HEK293 (cell line): Measurements from ENCODE around the gene CLK1.

Experiments used
- CTCF ChIA-PET: fragments of 350-600 bp; formaldehyde crosslinking; extraction: SDS; loops from one replicate; lab custom pipeline; 2021; ENCODE audit warnings: antibody characterized with exemption; lab: Yijun Ruan, JAX
- POLR2A ChIA-PET: fragments of 300-600 bp; formaldehyde crosslinking; extraction: SDS; loops from one replicate; lab custom pipeline; 2020; ENCODE audit warnings: antibody characterized with exemption, inconsistent platforms; lab: Yijun Ruan, JAX
- H3K27ac ChIP-seq: fragments of 200-500 bp; sonication (Bioruptor generic); 2 replicates; pipeline ENCODE4 v1.5.1; 2014; ENCODE audit warnings: low read depth, low read length, control low read depth, inconsistent platforms; ENCODE audit errors: extremely low read depth
- H3K36me3 ChIP-seq, 2 experiments: fragments of 200-500 bp in 1 of 2; sonication (Bioruptor generic) in 1 of 2; 1 replicate in 1 of 2; 2 replicates in 1 of 2; pipeline ENCODE4 v1.5.1; 2014 to 2017; ENCODE audit warnings: inconsistent platforms in 2 of 2, low read length in 2 of 2; ENCODE audit not compliant: control insufficient read depth in 2 of 2, insufficient read depth in 1 of 2
- H3K4me1 ChIP-seq: fragments of 200-500 bp; sonication (Bioruptor generic); 2 replicates; pipeline ENCODE4 v1.5.1; 2014; ENCODE audit warnings: mild to moderate bottlenecking, low read length, inconsistent platforms; ENCODE audit not compliant: control insufficient read depth, insufficient read depth
- H3K4me3 ChIP-seq: 2 replicates; pipeline ENCODE4 v1.5.1; 2011; ENCODE audit warnings: low read depth, mild to moderate bottlenecking, control low read depth, low read length, moderate library complexity
- H3K9me3 ChIP-seq: fragments of 200-500 bp; sonication (Bioruptor generic); 2 replicates; pipeline ENCODE4 v1.5.1; 2014; ENCODE audit warnings: low read depth, low read length, inconsistent platforms; ENCODE audit not compliant: control insufficient read depth, insufficient read depth
- EGR2 ChIP-seq: fragments of 450-650 bp; formaldehyde crosslinking; IDR thresholded peaks from 2 replicates; pipeline ENCODE4 v1.5.1; 2016; ENCODE audit warnings: low read depth, missing biosample characterization, missing genetic modification characterization
- GLIS2 ChIP-seq: fragments of 450-650 bp; formaldehyde crosslinking; IDR thresholded peaks from 2 replicates; pipeline ENCODE4 v1.5.1; 2016; ENCODE audit warnings: missing biosample characterization, missing genetic modification characterization
- KLF1 ChIP-seq: fragments of 450-650 bp; formaldehyde crosslinking; IDR thresholded peaks from 2 replicates; pipeline ENCODE4 v1.5.1; 2016; ENCODE audit warnings: missing biosample characterization, missing genetic modification characterization
- KLF17 ChIP-seq: fragments of 450-650 bp; formaldehyde crosslinking; IDR thresholded peaks from 2 replicates; pipeline ENCODE4 v1.5.1; 2016; ENCODE audit warnings: missing biosample characterization, missing genetic modification characterization
- PATZ1 ChIP-seq: fragments of 450-650 bp; formaldehyde crosslinking; IDR thresholded peaks from 2 replicates; pipeline ENCODE4 v1.5.1; 2016; ENCODE audit warnings: missing biosample characterization, missing genetic modification characterization
- RBAK ChIP-seq: fragments of 450-650 bp; formaldehyde crosslinking; IDR thresholded peaks from 2 replicates; pipeline ENCODE4 v1.5.1; 2016; ENCODE audit warnings: missing biosample characterization, missing genetic modification characterization
- SP2 ChIP-seq: fragments of 450-650 bp; formaldehyde crosslinking; IDR thresholded peaks from 2 replicates; pipeline ENCODE4 v1.5.1; 2016; ENCODE audit warnings: missing biosample characterization, missing genetic modification characterization
- ZBTB11 ChIP-seq: fragments of 450-650 bp; formaldehyde crosslinking; conservative IDR thresholded peaks from 2 replicates; pipeline ENCODE4 v1.5.1; 2016; ENCODE audit warnings: low read depth, missing biosample characterization, missing genetic modification characterization
- ZBTB8A ChIP-seq: fragments of 450-650 bp; formaldehyde crosslinking; IDR thresholded peaks from 2 replicates; pipeline ENCODE4 v1.5.1; 2016; ENCODE audit warnings: missing biosample characterization, missing genetic modification characterization
- ZNF362 ChIP-seq: fragments of 450-650 bp; formaldehyde crosslinking; IDR thresholded peaks from 2 replicates; pipeline ENCODE4 v1.5.1; 2016; ENCODE audit warnings: missing biosample characterization, missing genetic modification characterization
- ZNF423 ChIP-seq: fragments of 450-650 bp; formaldehyde crosslinking; IDR thresholded peaks from 2 replicates; pipeline ENCODE4 v1.5.1; 2016; ENCODE audit warnings: missing biosample characterization, missing genetic modification characterization
- ZNF585B ChIP-seq: fragments of 450-650 bp; formaldehyde crosslinking; IDR thresholded peaks from 2 replicates; pipeline ENCODE4 v1.5.1; 2016; ENCODE audit warnings: missing biosample characterization, missing genetic modification characterization
- ZNF639 ChIP-seq: fragments of 450-650 bp; formaldehyde crosslinking; IDR thresholded peaks from 2 replicates; pipeline ENCODE4 v1.5.1; 2016; ENCODE audit warnings: missing biosample characterization, missing genetic modification characterization
- ZNF677 ChIP-seq: fragments of 450-650 bp; IDR thresholded peaks from 2 replicates; pipeline ENCODE4 v1.5.0; 2018; ENCODE audit warnings: missing biosample characterization, mild to moderate bottlenecking, missing genetic modification characterization, moderate library complexity
- ZNF76 ChIP-seq: fragments of 450-650 bp; formaldehyde crosslinking; IDR thresholded peaks from 2 replicates; pipeline ENCODE4; 2016; ENCODE audit warnings: low read depth, missing biosample characterization, missing genetic modification characterization, borderline replicate concordance
- ZNF785 ChIP-seq: fragments of 450-650 bp; formaldehyde crosslinking; IDR thresholded peaks from 2 replicates; pipeline ENCODE4 v1.5.1; 2016; ENCODE audit warnings: missing biosample characterization, missing genetic modification characterization
- ZNF843 ChIP-seq: fragments of 450-650 bp; formaldehyde crosslinking; IDR thresholded peaks from 2 replicates; pipeline ENCODE4 v1.5.1; 2016; ENCODE audit warnings: missing biosample characterization, missing genetic modification characterization
- ZXDB ChIP-seq: fragments of 450-650 bp; formaldehyde crosslinking; IDR thresholded peaks from 2 replicates; pipeline ENCODE4 v1.5.1; 2016; ENCODE audit warnings: missing biosample characterization, missing genetic modification characterization
- TF ChIP-seq, protein P1 (sequence below): fragments of 450-650 bp; formaldehyde crosslinking; optimal IDR thresholded peaks from 2 replicates; pipeline ENCODE3; 2016; ENCODE audit warnings: missing biosample characterization, mild to moderate bottlenecking, missing genetic modification characterization
- TF ChIP-seq, protein P2 (sequence below): sonication (generic); formaldehyde crosslinking; IDR thresholded peaks from 2 replicates; pipeline ENCODE4 v1.8.1; 2022; ENCODE audit warnings: mild to moderate bottlenecking, moderate library complexity, missing genetic modification reagents

CLK1 gene

DNA sequence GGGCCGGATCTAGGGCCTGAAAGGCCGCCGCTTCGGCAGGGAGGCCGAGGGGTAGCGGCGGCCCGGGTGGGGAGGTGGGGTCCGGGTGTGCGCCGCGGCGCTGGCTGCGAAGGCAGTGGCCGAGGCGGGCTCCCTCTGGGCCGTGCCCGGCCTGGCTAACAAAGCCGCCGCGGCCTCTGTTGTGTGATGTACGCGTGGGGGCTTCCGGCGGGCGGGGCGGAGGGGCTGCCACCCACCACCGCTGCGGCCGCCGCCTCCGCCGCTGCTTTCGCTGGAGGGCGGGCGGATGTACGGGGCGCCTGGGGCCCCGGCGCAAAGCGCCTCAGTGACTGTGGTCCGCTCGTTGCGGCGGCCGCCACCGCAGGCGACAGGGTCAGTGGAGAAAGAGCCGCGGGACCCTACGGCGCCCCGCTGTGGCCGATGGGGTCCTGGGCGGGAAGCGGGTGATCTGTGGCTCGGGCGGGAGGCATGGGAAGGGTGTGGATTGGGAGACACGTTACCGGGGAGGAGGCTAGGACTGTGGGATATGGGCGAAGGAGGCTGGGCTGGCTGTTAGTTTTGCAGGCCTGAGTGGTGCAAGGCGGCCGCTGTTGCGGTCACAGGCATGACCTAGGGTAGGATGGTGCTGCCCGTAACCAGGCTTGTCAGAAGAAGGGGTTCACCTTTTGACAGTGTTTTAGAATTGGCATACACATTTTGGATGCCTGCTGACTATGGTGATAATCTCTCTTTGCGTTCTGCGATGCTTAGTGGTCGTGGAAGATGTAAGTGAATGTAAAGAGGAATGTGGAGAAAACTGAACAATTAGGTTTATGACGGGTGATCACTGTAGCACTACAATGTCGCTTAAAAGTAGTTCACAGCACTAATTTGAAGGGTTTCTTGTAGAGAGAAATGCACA lies 52.1 kb downstream of the CLK1 start:
- ChIA-PET POLR2A (interaction anchor here (1.3 to 2.6 kb wide), 7 partner anchors 16 to 77 kb away, joined by 4 to 15 read pairs (median 7); partner anchors contain the start of genes CLK1, NIF3L1 and PPIL3), CTCF (interaction anchor here (0.8 kb wide), 1 partner anchor 99 kb away, joined by 4 read pairs; no protein-coding TSS in a partner anchor)
- H3K27ac ChIP-seq: peak overlapping the region; percentile 92
- H3K4me3 ChIP-seq: peak overlapping the region; percentile 91
- no peaks in the 10 kb centered on the region for H3K4me1 ChIP-seq
- H3K36me3 ChIP-seq: peaks cover 39 to 48% of the 10 kb centered on the region in 2 experiments
- H3K9me3 ChIP-seq: no peaks in the 10 kb centered on the region
- TF ChIP-seq RBAK (tag by site-specific recombination): no peak
- TF ChIP-seq, protein P1, sequence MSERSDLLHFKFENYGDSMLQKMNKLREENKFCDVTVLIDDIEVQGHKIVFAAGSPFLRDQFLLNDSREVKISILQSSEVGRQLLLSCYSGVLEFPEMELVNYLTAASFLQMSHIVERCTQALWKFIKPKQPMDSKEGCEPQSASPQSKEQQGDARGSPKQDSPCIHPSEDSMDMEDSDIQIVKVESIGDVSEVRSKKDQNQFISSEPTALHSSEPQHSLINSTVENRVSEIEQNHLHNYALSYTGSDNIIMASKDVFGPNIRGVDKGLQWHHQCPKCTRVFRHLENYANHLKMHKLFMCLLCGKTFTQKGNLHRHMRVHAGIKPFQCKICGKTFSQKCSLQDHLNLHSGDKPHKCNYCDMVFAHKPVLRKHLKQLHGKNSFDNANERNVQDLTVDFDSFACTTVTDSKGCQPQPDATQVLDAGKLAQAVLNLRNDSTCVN: peak; percentile 29
- peak; percentile 70 for TF ChIP-seq SP2 (tag by site-specific recombination)
- peak; percentile 87 for TF ChIP-seq ZNF76 (tag by site-specific recombination)
- peak; percentile 20; the same call in 1 of the 2 replicates for TF ChIP-seq GLIS2
- TF ChIP-seq PATZ1 (tag by site-specific recombination): peak; percentile 55
- TF ChIP-seq ZBTB11 (tag by site-specific recombination): peak; percentile 42
- peak; percentile 56; the same call in 1 of the 2 replicates for TF ChIP-seq ZNF423
- no peak for TF ChIP-seq ZNF362 (tag by site-specific recombination)
- TF ChIP-seq ZBTB8A (tag by site-specific recombination): peak; percentile 52; the same call in 1 of the 2 replicates
- TF ChIP-seq ZNF677 (tag by site-specific recombination): 0 out of 2 replicates have a peak, but pooled peaks have one; percentile 2
- no peak for TF ChIP-seq ZNF585B
- TF ChIP-seq ZNF639: 0 out of 2 replicates have a peak, but pooled peaks have one; percentile 22
- TF ChIP-seq KLF1 (tag by site-specific recombination): peak; percentile 41; the same call in 1 of the 2 replicates
- 0 out of 2 replicates have a peak, but pooled peaks have one; percentile 20 for TF ChIP-seq ZNF843
- peak; percentile 41; the same call in 1 of the 2 replicates for TF ChIP-seq EGR2 (tag by site-specific recombination)
- no peak for TF ChIP-seq ZNF785 (tag by site-specific recombination)
- TF ChIP-seq, protein P2, sequence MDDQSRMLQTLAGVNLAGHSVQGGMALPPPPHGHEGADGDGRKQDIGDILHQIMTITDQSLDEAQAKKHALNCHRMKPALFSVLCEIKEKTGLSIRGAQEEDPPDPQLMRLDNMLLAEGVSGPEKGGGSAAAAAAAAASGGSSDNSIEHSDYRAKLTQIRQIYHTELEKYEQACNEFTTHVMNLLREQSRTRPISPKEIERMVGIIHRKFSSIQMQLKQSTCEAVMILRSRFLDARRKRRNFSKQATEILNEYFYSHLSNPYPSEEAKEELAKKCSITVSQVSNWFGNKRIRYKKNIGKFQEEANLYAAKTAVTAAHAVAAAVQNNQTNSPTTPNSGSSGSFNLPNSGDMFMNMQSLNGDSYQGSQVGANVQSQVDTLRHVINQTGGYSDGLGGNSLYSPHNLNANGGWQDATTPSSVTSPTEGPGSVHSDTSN (CRISPR knock-in tag): peak; percentile 54
- TF ChIP-seq KLF17: peak; percentile 40; the same call in 1 of the 2 replicates
- TF ChIP-seq ZXDB (tag by site-specific recombination): peak; percentile 18; the same call in 1 of the 2 replicates
